ENCODE measurements around the gene FADS2. TPM values are rescaled to one million over a fixed set of nuclear protein-coding genes. Genes with fewer than 3 reads are reported as not detected.

The FADS2 gene
- total RNA-seq, 4 donors from 2014 or later, result 17.6 to 40.0 (median 33.4) TPM

DNA sequence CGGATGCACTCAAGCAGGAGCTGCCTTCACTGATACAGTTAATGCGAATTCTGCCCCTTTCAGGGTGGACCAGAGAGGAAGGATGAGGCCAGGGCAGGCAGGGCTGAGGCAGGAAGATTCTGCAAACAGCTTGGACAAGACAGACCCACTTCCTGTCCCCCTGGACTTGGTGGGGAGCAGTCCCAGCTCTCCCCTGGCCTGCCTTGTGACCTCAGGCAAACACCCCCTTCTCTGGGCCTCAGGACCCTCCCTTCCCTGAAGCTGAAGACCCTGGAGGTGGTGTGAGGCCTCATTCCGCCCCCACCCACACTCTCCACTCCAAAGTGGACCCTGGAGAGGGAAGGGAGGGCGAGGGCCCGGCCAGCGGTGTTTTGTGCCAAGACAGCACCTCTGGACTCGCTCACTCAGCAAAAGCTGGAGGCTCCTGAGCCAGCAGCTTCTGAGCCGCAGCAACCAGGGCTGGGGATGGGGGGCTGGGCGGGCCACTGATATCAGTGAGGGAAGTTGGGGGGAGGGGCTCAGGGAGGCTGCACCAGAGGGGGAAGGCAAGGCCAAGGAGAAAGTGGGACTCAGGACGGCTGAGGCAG, 80.7 kb downstream of the FADS2 start:
- no peak overlapping the region for H3K4me3 ChIP-seq
- 100% methylated on average over 1 of the region's 10 CpGs; no CpG with 5 or more reads in 1 of the 2 donors for WGBS, 2 donors (ENCODE audit: low coverage in 1 of 2)
- peaks cover 0 to 43% of the 10 kb centered on the region in 2 donors for H3K36me3 ChIP-seq
- H3K27me3 ChIP-seq, result no peaks in the 10 kb centered on the region
- no peaks in the 10 kb centered on the region for H3K9me3 ChIP-seq
- H3K27ac ChIP-seq, result peak overlapping the region in 2 of 4 donors; percentile 37 to 50
- peaks cover 0 to 63% (median 17%) of the 10 kb centered on the region in 3 donors for H3K4me1 ChIP-seq
- peak; percentile 30 for ATAC-seq
- no peak for TF ChIP-seq EP300 (IDR thresholded peaks at IDR 0.05)

DNA sequence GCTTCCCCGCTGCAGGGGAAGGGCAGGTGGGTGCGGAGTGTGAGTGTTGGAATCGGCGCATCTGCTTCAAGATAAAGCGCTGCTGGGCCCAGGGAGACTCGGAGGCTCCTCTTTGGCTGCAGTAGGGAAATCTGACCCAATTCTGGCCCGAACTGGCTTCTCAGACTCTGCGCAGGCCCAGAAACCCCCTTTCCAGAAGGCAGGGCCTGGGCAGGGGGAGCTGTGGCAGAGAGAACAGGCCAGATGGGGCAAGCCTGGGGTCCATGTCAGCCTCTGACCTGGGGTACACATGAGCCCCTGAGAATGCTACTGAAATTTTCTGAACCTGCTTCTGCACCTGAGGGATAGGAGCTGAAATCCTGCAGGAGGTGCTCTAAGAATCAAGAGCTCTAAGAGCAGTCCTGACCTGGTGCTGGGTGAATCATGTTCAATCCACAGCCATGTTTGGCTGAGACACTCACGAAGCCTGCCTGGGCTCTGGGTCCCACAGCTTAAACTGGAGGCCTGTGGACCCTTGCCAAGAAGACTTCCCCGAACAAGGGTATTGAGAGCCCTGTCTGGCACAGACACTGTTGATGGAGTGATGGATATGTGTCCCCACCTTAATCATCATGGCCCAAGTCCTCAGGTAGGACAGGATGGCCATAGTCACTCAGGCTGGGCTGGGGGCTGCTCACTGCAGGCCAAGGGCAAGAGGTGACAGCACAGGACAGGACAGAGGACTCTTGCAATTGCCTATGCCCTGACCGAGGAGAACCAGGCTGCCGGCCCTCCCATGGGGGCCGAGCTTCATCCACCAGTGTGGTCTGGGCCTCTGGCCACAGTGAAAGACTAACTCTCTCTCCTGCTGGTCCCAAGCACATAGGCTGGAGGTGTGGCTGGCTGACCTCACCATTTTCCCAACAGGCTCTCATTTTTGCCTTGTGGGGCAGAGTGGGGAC, 82.4 kb downstream of the FADS2 start:
- TF ChIP-seq EP300 (IDR thresholded peaks at IDR 0.05) (no peak), POLR2A (IDR thresholded peaks at IDR 0.05) (no peak), POLR2AphosphoS5 (IDR thresholded peaks at IDR 0.05) (no peak), CTCF (IDR thresholded peaks at IDR 0.05) (no peak)
- Histone ChIP-seq H3K9me3 (no peaks in the 10 kb centered on the region), H3K27ac (peak overlapping the region in 3 of 4 donors; percentile 54 to 61 (median 60)), H3K4me1 (peaks cover 0 to 77% (median 17%) of the 10 kb centered on the region in 3 donors), H3K36me3 (peaks cover 0 to 27% of the 10 kb centered on the region in 2 donors), H3K27me3 (no peaks in the 10 kb centered on the region), H3K4me3 (no peak overlapping the region)
- WGBS, 2 donors (ENCODE audit: low coverage in 1 of 2), result 60 to 76% methylated on average over 2 to 5 of the region's 13 CpGs
- peak; percentile 20 for ATAC-seq

- no peak for ATAC-seq
- no peak for TF ChIP-seq POLR2AphosphoS5 (IDR thresholded peaks at IDR 0.05)
- no peak for TF ChIP-seq POLR2A (IDR thresholded peaks at IDR 0.05)
- no peak for TF ChIP-seq CTCF (IDR thresholded peaks at IDR 0.05)
- TF ChIP-seq EP300 (IDR thresholded peaks at IDR 0.05), result no peak
- peaks cover 0 to 19% of the 10 kb centered on the region in 2 donors for H3K36me3 ChIP-seq
- H3K9me3 ChIP-seq, result no peaks in the 10 kb centered on the region
- peaks cover 0 to 80% (median 17%) of the 10 kb centered on the region in 3 donors for H3K4me1 ChIP-seq
- H3K27me3 ChIP-seq, result no peaks in the 10 kb centered on the region
- 67% methylated on average over 3 of the region's 7 CpGs; no CpG with 5 or more reads in 1 of the 2 donors for WGBS, 2 donors (ENCODE audit: low coverage in 1 of 2)
- no peak overlapping the region for H3K4me3 ChIP-seq
- H3K27ac ChIP-seq, result peak overlapping the region in 3 of 4 donors; percentile 54 to 61 (median 60)
These were observed 83.1 kb downstream of the FADS2 start for GRCh38 chr11:61911128-61911700.

DNA sequence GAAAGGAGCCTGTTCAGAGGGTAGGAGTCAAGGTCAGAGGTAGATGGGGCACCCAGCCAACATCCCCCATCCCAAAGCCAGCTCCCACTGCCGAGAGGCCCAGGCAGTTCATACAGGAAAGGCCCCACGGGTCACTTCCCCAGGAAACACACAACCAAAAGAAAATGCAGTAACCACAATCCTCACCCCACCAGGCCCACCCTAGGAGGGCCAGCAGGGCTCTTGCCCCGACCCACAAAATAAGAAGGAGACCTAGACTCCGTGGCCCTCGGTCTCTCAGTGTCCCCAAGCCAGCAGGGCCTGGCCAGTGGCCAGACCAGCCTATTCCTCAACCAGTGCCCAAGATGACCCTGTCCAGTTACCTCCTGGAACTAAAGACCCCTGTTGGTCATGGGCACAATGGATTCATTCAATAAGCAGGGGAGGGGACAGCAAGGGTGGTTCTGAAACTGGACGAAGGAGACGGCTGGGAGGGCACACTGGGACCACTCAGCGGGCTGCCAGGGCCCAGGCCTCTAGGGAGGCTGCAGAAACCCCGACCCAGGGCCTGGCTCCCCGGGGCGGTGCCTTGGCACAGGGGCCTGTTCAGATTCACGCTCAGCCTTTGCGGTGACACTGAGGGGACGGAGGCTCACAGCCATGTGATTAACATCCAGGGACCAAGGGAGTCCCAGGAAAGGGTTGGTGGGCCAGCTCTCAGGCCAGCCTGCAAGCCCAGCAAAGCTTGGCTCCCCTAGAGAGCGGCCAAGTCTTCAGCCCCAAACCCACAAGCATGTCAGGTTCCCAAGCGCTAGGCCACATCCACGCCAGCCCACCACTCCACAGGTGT, 83.8 kb downstream of the FADS2 start:
- Histone ChIP-seq H3K4me1 (peaks cover 0 to 87% (median 17%) of the 10 kb centered on the region in 3 donors), H3K4me3 (no peak overlapping the region), H3K27me3 (no peaks in the 10 kb centered on the region), H3K36me3 (peaks cover 0 to 12% of the 10 kb centered on the region in 2 donors), H3K9me3 (no peaks in the 10 kb centered on the region), H3K27ac (peak overlapping the region in 3 of 4 donors; percentile 54 to 61 (median 60))
- no CpG with 5 or more reads among the region's 17 CpGs for WGBS, 2 donors (ENCODE audit: low coverage in 1 of 2)
- TF ChIP-seq POLR2A (IDR thresholded peaks at IDR 0.05) (no peak), POLR2AphosphoS5 (IDR thresholded peaks at IDR 0.05) (no peak), CTCF (IDR thresholded peaks at IDR 0.05) (no peak), EP300 (IDR thresholded peaks at IDR 0.05) (no peak)
- no peak for ATAC-seq
